ENCODE results near the gene HPCAL4.

GRCh38 chr1:39694026-39694425 is 2.8 kb upstream of the HPCAL4 start:
- no peak for TF ChIP-seq CTCF (IDR thresholded peaks at IDR 0.05)
- no peak for TF ChIP-seq POLR2A (IDR thresholded peaks at IDR 0.05)
